Measurements from ENCODE around the gene PPP1R14D.
A peak's percentile ranks its signal among the peaks of the same experiment; 100 is the strongest.

Gene PPP1R14D

GRCh38 chr15:40766906-40767837, 61.3 kb downstream of the PPP1R14D start:
- POLR2A ChIA-PET, result interaction anchor here (0.5 to 1.1 kb wide), 5 partner anchors 35 to 202 kb away, joined by 3 to 5 read pairs (median 3); partner anchors contain the start of gene RHOV
- Histone ChIP-seq H3K4me3 (ENCODE audit: low read depth, low read length) (no peak overlapping the region), H3K36me3 (ENCODE audit: control insufficient read depth in 2 of 2, insufficient read depth in 1 of 2, low read length in 2 of 2) (peaks cover 0 to 9% of the 10 kb centered on the region in 2 experiments; a peak in 1 of 3 replicates), H3K9me3 (ENCODE audit: control insufficient read depth, insufficient read depth, low read depth, low read length) (no peaks in the 10 kb centered on the region), H3K4me1 (ENCODE audit: control insufficient read depth, insufficient read depth, low read length) (peaks cover 28% of the 10 kb centered on the region), H3K27ac (ENCODE audit: extremely low read depth, low read depth, low read length) (no peak overlapping the region)
- CTCF ChIA-PET, result interaction anchor here (0.6 to 3.7 kb wide), 6 partner anchors 11 to 88 kb away, joined by 3 to 18 read pairs (median 3); no protein-coding TSS in a partner anchor
- TF ChIP-seq, protein P1, sequence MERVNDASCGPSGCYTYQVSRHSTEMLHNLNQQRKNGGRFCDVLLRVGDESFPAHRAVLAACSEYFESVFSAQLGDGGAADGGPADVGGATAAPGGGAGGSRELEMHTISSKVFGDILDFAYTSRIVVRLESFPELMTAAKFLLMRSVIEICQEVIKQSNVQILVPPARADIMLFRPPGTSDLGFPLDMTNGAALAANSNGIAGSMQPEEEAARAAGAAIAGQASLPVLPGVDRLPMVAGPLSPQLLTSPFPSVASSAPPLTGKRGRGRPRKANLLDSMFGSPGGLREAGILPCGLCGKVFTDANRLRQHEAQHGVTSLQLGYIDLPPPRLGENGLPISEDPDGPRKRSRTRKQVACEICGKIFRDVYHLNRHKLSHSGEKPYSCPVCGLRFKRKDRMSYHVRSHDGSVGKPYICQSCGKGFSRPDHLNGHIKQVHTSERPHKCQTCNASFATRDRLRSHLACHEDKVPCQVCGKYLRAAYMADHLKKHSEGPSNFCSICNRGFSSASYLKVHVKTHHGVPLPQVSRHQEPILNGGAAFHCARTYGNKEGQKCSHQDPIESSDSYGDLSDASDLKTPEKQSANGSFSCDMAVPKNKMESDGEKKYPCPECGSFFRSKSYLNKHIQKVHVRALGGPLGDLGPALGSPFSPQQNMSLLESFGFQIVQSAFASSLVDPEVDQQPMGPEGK (tag by site-specific recombination; IDR thresholded peaks at IDR 0.05), result 0 out of 2 replicates have a peak, but pooled peaks have one; percentile 19
- TF ChIP-seq SP7 (tag by site-specific recombination; IDR thresholded peaks at IDR 0.05), result 0 out of 2 replicates have a peak, but pooled peaks have one; percentile 25
- peak; percentile 83; the same call in 1 of the 2 replicates for TF ChIP-seq ZNF664 (tag by site-specific recombination; IDR thresholded peaks at IDR 0.05)
- TF ChIP-seq GLIS2 (tag by site-specific recombination; IDR thresholded peaks at IDR 0.05), result peak; percentile 23; the same call in 1 of the 2 replicates
- TF ChIP-seq ZNF23 (tag by site-specific recombination; IDR thresholded peaks at IDR 0.05; ENCODE audit: borderline replicate concordance), result no peak
- TF ChIP-seq KLF9 (tag by site-specific recombination; IDR thresholded peaks at IDR 0.05; ENCODE audit: low read depth), result peak; percentile 26; the same call in 1 of the 2 replicates
- TF ChIP-seq ZIC2 (tag by site-specific recombination; IDR thresholded peaks at IDR 0.05), result peak; percentile 62
- TF ChIP-seq ZNF146 (tag by site-specific recombination; IDR thresholded peaks at IDR 0.05), result no peak
- TF ChIP-seq WT1 (tag by site-specific recombination; IDR thresholded peaks at IDR 0.05), result no peak

- no peak overlapping the region for H3K27ac ChIP-seq (ENCODE audit: extremely low read depth, low read depth, low read length)
- no peaks in the 10 kb centered on the region for H3K9me3 ChIP-seq (ENCODE audit: control insufficient read depth, insufficient read depth, low read depth, low read length)
- no peak overlapping the region for H3K4me3 ChIP-seq (ENCODE audit: low read depth, low read length)
- H3K4me1 ChIP-seq (ENCODE audit: control insufficient read depth, insufficient read depth, low read length), result peaks cover 28% of the 10 kb centered on the region
- POLR2A ChIA-PET, result interaction anchor here (0.5 to 1.8 kb wide), 3 partner anchors 41 to 107 kb away, joined by 3 to 5 read pairs (median 4); partner anchors contain the start of genes DNAJC17 and RHOV
- TF ChIP-seq ZBTB48 (tag by site-specific recombination; IDR thresholded peaks at IDR 0.05), result no peak
- no peak for TF ChIP-seq ZNF266 (tag by site-specific recombination; IDR thresholded peaks at IDR 0.05; ENCODE audit: low read depth)
- peak; percentile 54; the same call in 1 of the 2 replicates for TF ChIP-seq GLIS1 (tag by site-specific recombination; IDR thresholded peaks at IDR 0.05)
- TF ChIP-seq ZBTB8A (tag by site-specific recombination; IDR thresholded peaks at IDR 0.05), result 0 out of 2 replicates have a peak, but pooled peaks have one; percentile 15
- no peak for TF ChIP-seq ZNF433 (tag by site-specific recombination; IDR thresholded peaks at IDR 0.05; ENCODE audit: low read depth)
- CTCF ChIA-PET, result interaction anchor here (0.6 to 3.7 kb wide), 6 partner anchors 12 to 282 kb away, joined by 3 to 18 read pairs (median 3); no protein-coding TSS in a partner anchor
- H3K36me3 ChIP-seq (ENCODE audit: control insufficient read depth in 2 of 2, insufficient read depth in 1 of 2, low read length in 2 of 2), result peaks cover 0 to 9% of the 10 kb centered on the region in 2 experiments; a peak in 1 of 3 replicates
Measured at GRCh38 chr15:40766194-40766815, 62.2 kb downstream of the PPP1R14D start.

All from HEK293 (cell line).